A673 (cell line): ENCODE data around the gene SEC16A. TPM values are rescaled to one million over a fixed set of nuclear protein-coding genes. Genes with fewer than 3 reads are reported as not detected.

Source experiments
- BruUV-seq: library from RNA; stranded (reverse); fragments of 400-500 nt; replicated peaks from 2 replicates; lab custom pipeline; 2021; lab: Mats Ljungman, UMichigan
- CTCF ChIA-PET: fragments of 300-600 bp; sonication (Branson Sonifier 250); formaldehyde crosslinking; loops from one replicate; lab custom pipeline; 2022; ENCODE audit warnings: antibody characterized with exemption; lab: Charles Lee
- POLR2A ChIA-PET: fragments of 300-600 bp; sonication (Branson Sonifier 250); formaldehyde crosslinking; loops from one replicate; lab custom pipeline; 2022; ENCODE audit warnings: antibody characterized with exemption; ENCODE audit not compliant: low non-redundant PET; lab: Charles Lee
- DNase-seq: peaks from one replicate; pipeline ENCODE4 v3.0.0-alpha.2; 2015; ENCODE audit warnings: low spot score
- H3K27ac ChIP-seq: fragments of 200-600 bp; sonication (generic); 2 replicates; pipeline ENCODE4 v1.5.1; 2016; ENCODE audit warnings: mixed run types, low read depth, mild to moderate bottlenecking, mixed read lengths, antibody characterized with exemption, low read length; ENCODE audit not compliant: poor library complexity, severe bottlenecking
- H3K27me3 ChIP-seq: fragments of 200-600 bp; sonication (generic); replicated peaks from 2 replicates; pipeline ENCODE4 v1.6.1; 2017; ENCODE audit warnings: mixed run types, low read depth, mild to moderate bottlenecking, mixed read lengths, antibody characterized with exemption, low read length; ENCODE audit not compliant: insufficient read depth, poor library complexity
- H3K36me3 ChIP-seq: fragments of 200-600 bp; sonication (generic); 2 replicates; pipeline ENCODE4 v1.6.1; 2016; ENCODE audit warnings: mixed run types, mild to moderate bottlenecking, mixed read lengths, antibody characterized with exemption, low read length; ENCODE audit not compliant: insufficient read depth, poor library complexity, severe bottlenecking
- H3K4me1 ChIP-seq: fragments of 200-600 bp; sonication (generic); 2 replicates; pipeline ENCODE4 v1.6.1; 2017; ENCODE audit warnings: mixed run types, mild to moderate bottlenecking, mixed read lengths, antibody characterized with exemption, low read length; ENCODE audit not compliant: insufficient read depth, poor library complexity, severe bottlenecking
- H3K4me3 ChIP-seq: fragments of 200-600 bp; sonication (generic); 2 replicates; pipeline ENCODE4 v1.5.1; 2016; ENCODE audit warnings: low read depth, mixed run types, mild to moderate bottlenecking, mixed read lengths, low read length; ENCODE audit not compliant: poor library complexity, severe bottlenecking
- H3K9me3 ChIP-seq: fragments of 200-600 bp; sonication (generic); 2 replicates; pipeline ENCODE4 v1.6.1; 2016; ENCODE audit warnings: mixed run types, low read depth, mild to moderate bottlenecking, mixed read lengths, antibody characterized with exemption, low read length; ENCODE audit not compliant: poor library complexity, severe bottlenecking
- CTCF ChIP-seq: fragments of 300-800, 200-600 bp; sonication (generic); conservative IDR thresholded peaks from 2 replicates; pipeline ENCODE4 v1.5.1; 2017; ENCODE audit warnings: low read depth, mild to moderate bottlenecking, antibody characterized with exemption, low read length, moderate library complexity, mixed read lengths
- EZH2 ChIP-seq: fragments of 200-600 bp; sonication (generic); IDR thresholded peaks from 2 replicates; pipeline ENCODE4 v1.6.1; 2017; ENCODE audit warnings: borderline replicate concordance, low read depth, mild to moderate bottlenecking, mixed read lengths, antibody characterized with exemption, low read length; ENCODE audit not compliant: poor library complexity, severe bottlenecking
- intact Hi-C: fragments of 100-400 bp; cut with micrococcal nuclease; formaldehyde crosslinking; loops from one replicate; pipeline ENCODE4 v1.10.0; 2022; ENCODE audit not compliant: unreplicated experiment
- total RNA-seq: library from RNA; stranded (reverse); gene quantifications from 2 replicates; pipeline ENCODE4 v1.2.3, GENCODE V29; 2021

SEC16A gene
- total RNA-seq, 1 experiment from 2014 or later = 72.9 TPM

- BruUV-seq = no TSS peak
Measured at GRCh38 chr9:136442265-136442664, 40.6 kb downstream of the SEC16A start.

GRCh38 chr9:136441681-136442245 is 41.1 kb downstream of the SEC16A start:
- no TSS peak for BruUV-seq
- no peak for DNase-seq
- TF ChIP-seq EZH2 = no peak
- TF ChIP-seq CTCF = no peak
- no peaks in the 10 kb centered on the region for H3K27me3 ChIP-seq
- peaks cover 52% of the 10 kb centered on the region for H3K36me3 ChIP-seq
- H3K9me3 ChIP-seq = no peaks in the 10 kb centered on the region
- no peak overlapping the region for H3K4me3 ChIP-seq
- H3K4me1 ChIP-seq = peaks cover 15% of the 10 kb centered on the region
- ChIA-PET CTCF (no interaction called here), POLR2A (no interaction called here)
- intact Hi-C loops = no loop called here
- H3K27ac ChIP-seq = no peak overlapping the region

More at GRCh38 chr9:136442265-136442664, 40.6 kb downstream of the SEC16A start:
- TF ChIP-seq CTCF (no peak), EZH2 (no peak)
- Histone ChIP-seq H3K9me3 (no peaks in the 10 kb centered on the region), H3K27ac (no peak overlapping the region), H3K4me3 (no peak overlapping the region), H3K4me1 (peaks cover 10% of the 10 kb centered on the region), H3K36me3 (peaks cover 57% of the 10 kb centered on the region), H3K27me3 (no peaks in the 10 kb centered on the region)
- ChIA-PET POLR2A (no interaction called here), CTCF (no interaction called here)
- DNase-seq = no peak
- intact Hi-C loops = no loop called here

- Histone ChIP-seq H3K27me3 (no peaks in the 10 kb centered on the region), H3K9me3 (no peaks in the 10 kb centered on the region), H3K4me1 (peaks cover 15% of the 10 kb centered on the region), H3K27ac (no peak overlapping the region), H3K4me3 (no peak overlapping the region), H3K36me3 (peaks cover 46% of the 10 kb centered on the region)
- ChIA-PET CTCF (no interaction called here), POLR2A (no interaction called here)
- no peak for TF ChIP-seq EZH2
- no peak for DNase-seq
- BruUV-seq = no TSS peak
- intact Hi-C loops = no loop called here
Measured at GRCh38 chr9:136441191-136441680, 41.6 kb downstream of the SEC16A start.
